ENCODE data around the gene GNAI2.

Gene GNAI2

DNA sequence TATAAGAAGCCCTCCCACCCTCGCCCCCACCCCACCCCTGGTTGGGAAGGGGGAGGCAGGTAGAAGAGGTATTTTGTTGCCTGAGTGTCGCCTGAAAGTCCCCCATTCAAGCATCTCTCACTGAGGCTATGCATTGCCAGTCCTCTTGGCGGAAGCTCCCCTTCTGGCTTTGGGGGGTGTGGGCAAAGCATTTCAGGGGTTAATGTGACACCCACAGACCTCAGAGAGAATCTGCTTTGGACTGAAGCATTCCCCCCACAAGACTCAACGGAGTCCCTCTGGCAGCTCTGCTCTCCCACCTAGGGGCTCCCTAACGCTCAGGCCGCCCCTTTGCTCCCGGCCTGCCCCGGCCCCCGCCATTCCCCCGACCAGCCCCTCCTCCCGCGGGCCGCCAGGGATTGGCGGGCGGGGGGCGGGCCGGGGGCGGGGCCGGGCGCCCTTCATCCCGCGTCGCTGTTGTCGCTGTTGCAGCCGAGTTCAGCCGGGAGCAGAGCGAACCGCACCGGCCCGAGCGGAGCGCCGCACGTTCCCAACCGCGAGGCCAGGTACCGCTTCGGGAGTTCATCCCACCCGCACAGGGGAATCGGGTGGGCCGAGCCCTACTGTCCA is 31.1 kb upstream of the GNAI2 start, which contains the start of gene SLC38A3:
SLC38A3 (plus strand) TSS at position 468 of the 609 bp plus-strand sequence. CDS start 8,929 bp downstream, outside the sequence.
- DNase-seq (ENCODE audit: low read depth), result no peak
- H3K4me3 ChIP-seq (ENCODE audit: control insufficient read depth, low read depth, low read length), result peak within 1 kb of the TSS; percentile 8
- TF ChIP-seq, protein P1, sequence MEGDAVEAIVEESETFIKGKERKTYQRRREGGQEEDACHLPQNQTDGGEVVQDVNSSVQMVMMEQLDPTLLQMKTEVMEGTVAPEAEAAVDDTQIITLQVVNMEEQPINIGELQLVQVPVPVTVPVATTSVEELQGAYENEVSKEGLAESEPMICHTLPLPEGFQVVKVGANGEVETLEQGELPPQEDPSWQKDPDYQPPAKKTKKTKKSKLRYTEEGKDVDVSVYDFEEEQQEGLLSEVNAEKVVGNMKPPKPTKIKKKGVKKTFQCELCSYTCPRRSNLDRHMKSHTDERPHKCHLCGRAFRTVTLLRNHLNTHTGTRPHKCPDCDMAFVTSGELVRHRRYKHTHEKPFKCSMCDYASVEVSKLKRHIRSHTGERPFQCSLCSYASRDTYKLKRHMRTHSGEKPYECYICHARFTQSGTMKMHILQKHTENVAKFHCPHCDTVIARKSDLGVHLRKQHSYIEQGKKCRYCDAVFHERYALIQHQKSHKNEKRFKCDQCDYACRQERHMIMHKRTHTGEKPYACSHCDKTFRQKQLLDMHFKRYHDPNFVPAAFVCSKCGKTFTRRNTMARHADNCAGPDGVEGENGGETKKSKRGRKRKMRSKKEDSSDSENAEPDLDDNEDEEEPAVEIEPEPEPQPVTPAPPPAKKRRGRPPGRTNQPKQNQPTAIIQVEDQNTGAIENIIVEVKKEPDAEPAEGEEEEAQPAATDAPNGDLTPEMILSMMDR (IDR thresholded peaks at IDR 0.05; ENCODE audit: control insufficient read depth, insufficient read depth, low read depth, low read length, missing control alignments), result no peak

DNA sequence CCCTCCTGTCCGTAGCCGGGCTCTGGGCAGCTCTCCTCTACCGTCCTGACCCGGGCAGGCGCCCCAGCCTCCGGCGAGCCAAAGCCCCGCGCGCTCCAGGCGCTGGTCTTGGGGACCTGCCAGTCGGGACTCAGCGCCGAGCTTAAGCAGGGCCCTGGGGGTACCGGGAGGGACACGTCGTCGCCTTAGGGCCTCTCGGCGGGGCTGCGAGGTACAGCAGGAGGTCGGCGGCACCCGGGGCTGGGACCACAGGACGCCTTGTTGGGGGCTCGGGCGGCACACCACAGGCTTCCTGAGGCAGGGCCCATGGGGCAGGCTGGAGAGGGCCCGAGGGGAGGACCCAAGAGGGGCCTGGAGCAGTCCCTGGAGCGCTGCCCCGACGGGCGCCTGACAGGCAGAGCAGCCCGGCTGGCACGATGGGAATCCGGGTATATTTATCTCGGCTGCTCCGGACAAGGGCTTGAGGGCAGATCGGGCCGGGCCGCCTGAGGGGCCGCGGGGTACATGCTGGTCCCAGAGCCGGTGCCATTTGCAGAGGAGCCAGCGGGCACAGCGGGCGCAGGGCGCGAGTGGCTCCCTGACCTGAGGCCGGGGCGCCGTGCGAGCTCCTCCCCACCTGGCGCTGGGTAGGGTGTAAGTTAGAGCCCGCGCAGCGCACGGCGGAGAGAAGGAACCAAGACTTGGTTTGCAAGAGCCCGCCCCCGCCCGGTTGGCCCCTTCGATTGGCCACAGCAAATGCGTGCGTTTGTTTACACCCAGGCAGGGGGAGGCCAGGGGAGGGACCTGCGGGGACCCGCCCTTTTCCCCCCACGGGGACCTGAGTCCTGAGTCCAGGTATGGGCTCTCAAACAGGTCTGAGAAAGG is 30.4 kb upstream of the GNAI2 start:
- peak overlapping the region; percentile 8 for H3K4me3 ChIP-seq (ENCODE audit: control insufficient read depth, low read depth, low read length)
- DNase-seq (ENCODE audit: low read depth), result no peak

DNA sequence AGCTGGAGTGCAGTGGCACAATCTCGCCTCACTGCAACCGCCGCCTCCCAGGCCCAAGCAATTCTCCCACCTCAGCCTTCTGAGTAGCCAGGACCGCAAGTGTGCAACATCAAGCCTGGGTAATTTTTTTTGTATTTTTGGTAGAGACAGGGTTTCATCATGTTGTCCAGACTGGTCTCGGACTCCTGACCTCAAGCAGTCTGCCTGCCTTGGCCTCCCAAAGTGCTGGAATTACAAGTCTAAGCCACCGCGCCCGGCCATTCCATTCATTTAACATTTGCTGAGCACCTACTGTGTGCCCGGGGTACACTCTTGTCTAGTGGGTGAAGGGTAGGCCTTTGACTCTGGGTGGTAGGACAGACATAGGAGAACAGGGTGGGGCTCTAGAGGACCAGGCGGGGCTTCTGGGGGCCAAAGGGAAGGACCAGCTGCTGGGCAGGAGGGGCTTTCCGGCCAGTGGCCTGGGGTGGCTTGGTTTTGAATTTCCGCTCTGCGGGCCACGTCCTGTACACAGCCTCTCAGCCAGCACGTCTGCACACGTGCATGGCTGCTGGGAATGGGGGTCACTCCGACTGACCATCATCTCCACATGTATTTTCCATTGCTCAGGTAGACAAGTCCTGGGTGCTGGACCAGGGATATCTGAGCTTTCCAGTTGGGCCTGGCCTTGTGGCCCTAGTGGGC is 28.5 kb upstream of the GNAI2 start:
- H3K4me3 ChIP-seq (ENCODE audit: control insufficient read depth, low read depth, low read length), result no peak overlapping the region
- DNase-seq (ENCODE audit: low read depth), result no peak
- TF ChIP-seq, protein P1 (IDR thresholded peaks at IDR 0.05; ENCODE audit: control insufficient read depth, insufficient read depth, low read depth, low read length, missing control alignments), result no peak

More for the DNA sequence above, 30.4 kb upstream of the GNAI2 start:
- TF ChIP-seq, protein P1 (IDR thresholded peaks at IDR 0.05; ENCODE audit: control insufficient read depth, insufficient read depth, low read depth, low read length, missing control alignments), result no peak

DNA sequence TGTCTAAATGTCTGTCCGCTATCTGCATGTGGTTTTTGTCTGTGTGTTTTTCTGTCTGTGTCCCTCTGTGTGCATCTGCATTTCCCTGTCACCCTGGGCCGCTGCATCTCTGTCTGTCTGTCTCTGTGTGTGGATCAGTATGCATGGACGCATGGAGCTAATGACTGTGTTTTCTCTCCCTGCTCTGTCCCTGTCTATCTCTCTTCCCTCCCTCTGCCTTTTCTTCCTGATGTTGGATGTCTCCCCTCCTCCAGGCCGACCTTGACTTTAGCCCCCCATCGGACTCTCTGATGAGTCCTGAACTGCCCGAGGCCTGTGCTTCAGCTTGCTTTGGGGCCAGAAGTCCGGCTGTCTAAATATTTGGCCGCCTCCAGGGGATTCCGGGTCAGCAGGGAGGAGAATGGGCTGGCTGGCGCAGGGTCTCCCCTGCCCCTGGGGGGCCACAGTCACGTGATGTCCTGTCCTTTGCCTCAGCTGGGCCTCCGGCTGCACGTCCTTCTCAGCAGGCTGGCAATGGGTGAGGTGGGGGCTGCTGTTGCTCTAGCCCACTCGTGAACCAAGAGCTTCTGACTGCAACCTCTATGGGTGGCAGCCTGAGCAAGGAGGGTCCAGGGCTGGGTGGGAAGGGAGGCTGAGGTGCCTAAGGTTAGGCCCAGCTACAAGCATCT is 27.2 kb upstream of the GNAI2 start:
- DNase-seq (ENCODE audit: low read depth), result no peak
- H3K4me3 ChIP-seq (ENCODE audit: control insufficient read depth, low read depth, low read length), result no peak overlapping the region
- TF ChIP-seq, protein P1 (IDR thresholded peaks at IDR 0.05; ENCODE audit: control insufficient read depth, insufficient read depth, low read depth, low read length, missing control alignments), result no peak

DNA sequence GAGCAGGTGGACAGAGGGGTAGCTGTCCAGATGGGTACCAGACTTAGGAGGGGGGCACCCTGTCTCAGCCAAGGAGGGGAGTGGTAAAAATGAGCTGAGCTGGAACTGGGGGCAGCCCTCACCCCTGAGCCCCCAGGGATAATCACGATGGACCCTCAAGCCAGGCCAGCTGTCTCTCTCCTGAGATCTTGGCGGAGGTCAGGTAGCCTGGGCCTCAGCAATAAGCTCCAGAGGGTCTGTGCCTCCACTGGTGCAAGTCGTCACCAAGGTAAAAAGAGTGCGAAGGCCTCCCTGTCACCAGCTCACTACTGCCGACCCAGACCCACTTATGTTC is 25.9 kb upstream of the GNAI2 start:
- TF ChIP-seq, protein P1 (IDR thresholded peaks at IDR 0.05; ENCODE audit: control insufficient read depth, insufficient read depth, low read depth, low read length, missing control alignments), result no peak
- no peak overlapping the region for H3K4me3 ChIP-seq (ENCODE audit: control insufficient read depth, low read depth, low read length)
- DNase-seq (ENCODE audit: low read depth), result no peak
